ENCODE results near the gene CENPC.
"Not testable (repeated sequence)": the region's sequence is repeated elsewhere in the genome, so short reads cannot be mapped to it uniquely, and the experiment has no call there.

Gene CENPC

DNA sequence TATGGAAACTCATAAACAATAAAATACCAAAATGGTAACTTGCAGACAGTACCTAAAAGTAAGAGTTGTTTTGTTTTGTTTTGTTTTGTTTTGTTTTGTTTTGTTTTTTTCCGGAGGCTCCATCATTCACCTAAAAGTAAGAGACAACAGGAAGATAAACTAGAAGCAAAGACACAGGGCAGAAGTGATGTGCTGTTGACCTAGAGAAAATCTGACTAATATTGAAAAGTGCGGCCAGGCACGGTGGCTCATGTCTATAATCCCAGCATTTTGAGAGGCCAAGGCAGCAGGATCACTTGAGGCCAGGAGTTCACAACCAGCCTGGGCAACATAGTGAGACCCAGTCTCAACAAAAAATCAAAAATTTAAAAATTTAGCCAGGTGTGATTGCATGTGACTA is 5.6 kb upstream of the CENPC start:
- no peak for DNase-seq

DNA sequence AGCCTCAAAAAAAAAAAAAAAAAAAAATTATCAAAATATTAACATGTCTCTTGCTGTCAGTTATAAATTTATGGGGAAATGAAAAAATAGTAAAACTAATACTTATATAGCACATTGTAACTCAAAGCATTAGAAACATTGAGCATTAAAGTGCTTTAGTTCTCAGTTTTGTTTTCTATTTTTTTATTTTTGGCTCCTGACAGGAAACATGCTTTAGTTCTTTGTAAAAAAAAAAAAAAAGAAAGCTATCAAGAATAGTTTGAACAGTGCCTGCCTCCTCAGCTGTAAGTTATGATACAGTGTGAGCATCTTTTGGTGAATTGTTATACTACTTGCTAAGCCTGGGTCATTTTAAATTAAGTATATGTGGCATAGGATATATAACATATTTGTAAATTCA is 5.1 kb upstream of the CENPC start:
- DNase-seq: no peak

DNA sequence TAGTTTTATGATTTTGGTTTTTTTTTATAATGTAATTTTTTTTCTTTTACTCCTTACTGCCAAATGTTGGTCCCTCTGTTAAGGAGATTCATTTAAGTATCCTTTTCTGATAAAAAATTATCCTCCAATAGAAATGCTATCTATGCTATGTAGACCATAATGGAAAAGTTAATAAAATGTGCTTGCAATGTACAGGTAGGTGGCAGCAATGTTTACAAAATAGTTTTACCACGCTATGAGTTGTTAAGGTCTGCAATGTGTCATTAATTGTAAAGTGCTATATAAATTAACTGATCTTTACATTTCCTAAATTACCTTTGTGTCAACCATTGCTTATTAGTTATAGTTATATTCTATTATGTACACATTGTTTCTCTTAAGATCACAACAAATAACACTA is 3.8 kb upstream of the CENPC start:
- DNase-seq: peak; percentile 30

DNA sequence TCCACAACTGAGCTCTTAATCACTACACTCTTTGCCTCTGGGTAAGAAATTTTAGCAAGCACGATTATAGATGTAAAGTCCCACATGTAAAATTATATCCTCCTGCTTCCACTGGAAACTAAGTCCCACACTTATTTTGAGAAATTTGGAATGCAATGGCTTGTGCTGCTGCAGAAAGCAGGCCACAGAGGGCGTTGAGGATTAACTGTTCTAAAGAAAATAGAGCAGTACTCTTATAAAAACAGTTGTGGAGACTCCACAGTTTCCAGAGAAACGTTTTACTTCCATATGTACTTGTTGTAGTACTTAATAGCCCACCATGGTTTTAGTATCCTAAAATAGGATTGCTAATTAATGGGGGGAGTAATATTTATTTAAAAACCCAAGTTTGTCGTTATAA is 1.7 kb upstream of the CENPC start:
- DNase-seq: no peak

DNA sequence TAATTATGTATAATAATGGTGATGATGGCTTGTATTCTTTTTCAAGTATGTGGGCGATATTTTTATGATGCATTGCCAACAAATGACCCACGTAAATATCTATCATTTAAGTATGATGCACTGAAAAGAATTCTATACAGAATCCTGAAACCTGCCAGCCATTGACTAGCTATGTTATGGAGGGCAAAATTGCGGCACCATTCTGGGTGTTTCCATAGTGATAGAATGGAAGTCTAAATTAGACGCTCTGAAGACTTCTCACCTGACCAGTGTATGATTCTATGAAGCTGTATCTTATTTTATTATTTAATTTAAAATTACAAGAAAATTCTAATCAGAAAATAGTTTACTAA is 677 bp upstream of the CENPC start:
- DNase-seq: peak; percentile 2

DNA sequence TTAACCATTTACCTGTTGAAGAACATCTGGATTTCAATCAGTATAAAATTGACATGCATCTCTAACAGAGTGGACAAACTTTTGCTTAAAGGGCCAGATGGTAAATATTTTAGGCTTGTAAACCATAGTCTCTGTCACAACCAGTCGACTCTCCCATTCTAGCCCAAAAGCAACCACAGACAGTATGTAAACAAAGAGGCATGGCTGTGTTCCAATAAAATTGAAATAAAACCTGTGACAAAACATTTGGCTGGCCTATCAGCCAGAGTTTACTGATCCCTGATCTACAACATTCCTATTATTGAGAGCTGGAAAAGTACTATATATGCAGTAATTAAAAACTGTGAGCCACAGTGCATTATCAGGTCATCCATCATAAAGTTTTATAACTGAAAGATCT is 3.2 kb downstream of the CENPC start:
- no peak for DNase-seq

DNA sequence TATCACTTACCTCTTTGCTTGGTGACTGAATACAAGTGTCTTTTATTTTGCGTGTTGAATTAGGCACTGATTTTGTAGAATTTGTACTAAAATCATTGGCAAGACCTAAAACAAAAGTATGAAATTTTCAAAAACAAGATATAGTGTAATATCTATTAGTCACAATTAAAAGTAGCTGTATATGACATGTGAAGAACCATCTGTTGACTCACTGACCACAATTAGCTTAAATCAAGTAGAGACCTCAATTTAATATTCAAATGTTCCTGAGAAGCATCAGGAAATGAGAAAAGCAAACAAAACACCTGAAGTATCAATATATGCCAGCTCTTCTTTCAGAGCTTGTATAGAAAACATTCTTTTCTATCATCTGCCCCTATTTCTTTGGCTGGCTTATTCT is 5.5 kb downstream of the CENPC start:
- DNase-seq: no peak

DNA sequence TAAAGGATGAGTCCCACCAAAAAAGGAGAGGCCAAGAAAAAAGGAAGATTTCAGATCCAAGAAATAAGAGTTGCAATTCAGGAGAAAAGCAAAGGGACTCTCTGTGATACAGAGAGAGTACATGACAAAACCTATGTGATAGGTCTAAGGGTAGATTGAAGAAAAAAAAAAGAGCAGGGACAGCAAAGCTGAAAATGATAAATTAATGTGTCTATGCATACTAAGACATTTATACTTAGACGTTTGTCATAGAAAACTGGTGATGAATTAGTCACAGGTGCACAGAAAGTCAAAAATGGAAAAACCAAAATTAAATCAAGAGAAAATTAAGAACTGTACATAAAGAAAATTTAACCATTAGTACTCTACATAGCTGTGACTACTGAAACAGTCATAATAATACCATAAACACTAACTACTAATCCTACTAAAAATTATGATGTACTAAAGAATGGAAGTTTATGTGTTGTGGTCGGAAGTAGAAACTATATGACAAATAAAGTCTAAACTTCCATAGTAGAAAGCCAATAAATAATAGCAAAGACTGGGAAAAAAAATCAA is 9.9 kb downstream of the CENPC start:
- no peak for DNase-seq

DNA sequence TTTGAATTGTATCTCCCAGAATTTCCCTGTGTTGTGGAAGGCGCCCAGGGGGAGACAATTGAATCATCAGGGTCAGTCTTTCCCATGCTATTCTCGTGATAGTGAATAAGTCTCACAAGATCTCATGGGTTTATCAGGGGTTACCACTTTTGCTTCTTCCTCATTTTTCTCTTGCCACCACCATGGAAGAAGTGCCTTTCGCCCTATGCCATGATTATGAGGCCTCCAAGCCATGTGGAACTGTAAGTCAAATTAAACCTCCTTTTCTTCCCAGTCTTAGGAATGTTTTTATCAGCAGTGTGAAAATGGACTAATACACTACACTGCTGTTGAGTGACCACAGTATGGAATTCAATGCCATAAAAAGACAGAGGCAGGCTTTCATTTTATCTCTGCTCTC is 12.2 kb downstream of the CENPC start:
- no peak for DNase-seq

DNA sequence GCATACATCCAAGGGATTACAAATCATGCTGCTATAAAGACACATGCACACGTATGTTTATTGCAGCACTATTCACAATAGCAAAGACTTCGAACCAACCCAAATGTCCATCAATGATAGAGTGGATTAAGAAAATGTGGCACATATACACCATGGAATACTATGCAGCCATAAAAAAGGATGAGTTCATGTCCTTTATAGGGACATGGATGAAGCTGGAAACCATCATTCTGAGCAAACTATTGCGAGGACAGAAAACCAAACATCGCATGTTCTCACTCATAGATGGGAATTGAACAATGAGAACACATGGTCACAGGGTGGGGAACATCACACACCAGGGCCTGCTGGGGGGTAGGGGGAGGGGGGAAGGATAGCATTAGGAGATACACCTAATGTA is 12.9 kb downstream of the CENPC start:
- DNase-seq: not testable (repeated sequence)

DNA sequence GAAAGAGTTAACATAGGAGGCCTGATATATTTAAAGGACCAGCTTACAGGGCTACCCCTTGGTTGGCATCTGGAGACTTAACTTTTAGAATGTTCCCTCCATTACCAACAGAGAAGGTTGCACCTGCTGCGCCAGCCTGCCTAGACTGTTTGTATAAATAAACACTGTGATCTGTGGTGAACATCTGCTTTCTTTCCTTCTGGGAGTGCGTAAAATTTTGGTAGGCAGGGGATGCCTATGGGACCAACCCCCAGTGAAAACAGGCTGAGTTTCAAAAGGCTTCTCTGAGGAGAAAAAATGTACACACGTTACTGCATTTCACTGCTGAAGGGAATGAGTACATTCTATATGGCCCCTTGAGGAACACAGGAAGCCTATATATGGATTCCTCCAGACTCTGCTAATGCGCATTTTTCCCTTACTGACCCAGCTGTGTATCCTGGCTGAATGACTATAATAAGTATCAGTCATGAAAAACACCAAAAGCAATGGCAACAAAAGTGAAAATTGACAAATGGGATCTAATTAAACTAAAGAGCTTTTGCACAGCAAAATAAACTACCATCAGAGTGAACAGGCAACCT is 13.8 kb downstream of the CENPC start:
- no peak for DNase-seq

DNA sequence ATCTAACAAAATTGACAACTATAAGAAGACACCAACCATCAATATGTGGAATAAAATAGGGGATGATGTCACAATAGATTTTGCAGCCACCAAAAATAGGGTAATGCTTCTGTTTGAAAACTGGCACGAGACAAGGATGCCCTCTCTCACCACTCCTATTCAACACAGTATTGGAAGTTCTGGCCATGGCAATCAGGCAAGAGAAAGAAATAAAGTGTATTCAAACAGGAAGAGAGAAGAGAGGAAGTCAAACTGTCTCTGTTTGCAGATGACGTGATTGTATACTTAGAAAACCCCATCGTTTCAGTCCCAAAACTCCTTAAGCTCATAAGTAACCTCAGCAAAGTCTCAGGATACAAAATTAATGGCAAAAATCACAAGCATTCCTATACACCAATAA is 21.2 kb downstream of the CENPC start:
- not testable (repeated sequence) for DNase-seq

DNA sequence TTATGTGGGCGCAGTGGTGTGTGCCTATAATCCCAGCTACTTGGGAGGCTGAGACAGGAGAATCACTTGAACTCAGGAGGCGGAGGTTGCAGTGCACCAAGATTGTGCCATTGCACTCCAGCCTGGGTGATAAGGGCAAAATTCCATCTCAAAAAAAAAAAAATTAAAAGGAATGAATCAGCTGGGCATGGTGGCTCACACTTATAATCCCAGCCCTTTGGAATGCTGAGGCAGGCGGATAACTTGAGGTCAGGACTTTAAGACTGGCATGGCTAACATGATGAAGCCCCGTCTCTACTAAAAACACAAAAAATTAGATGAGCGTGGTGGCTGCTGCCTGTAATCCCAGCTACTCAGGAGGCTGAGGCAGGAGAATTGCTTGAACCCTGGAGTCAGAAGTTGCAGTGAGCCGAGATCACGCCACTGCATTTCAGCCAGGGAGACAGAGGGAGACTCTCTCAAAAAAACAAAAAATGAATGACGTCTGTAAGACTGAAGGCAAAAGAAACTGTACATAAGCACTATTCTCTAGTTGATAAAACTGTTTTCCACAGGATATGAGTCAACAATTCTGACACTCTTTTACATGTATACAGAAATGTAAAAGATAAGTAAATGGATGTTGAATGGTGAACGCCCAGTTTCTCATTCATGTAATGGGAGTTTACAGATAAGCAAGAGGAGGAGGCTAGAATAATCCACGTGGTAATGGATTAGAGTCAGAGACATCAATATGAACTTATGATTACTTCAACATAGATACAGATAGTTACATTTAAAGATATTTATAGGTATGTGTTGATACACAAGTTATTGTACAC is 22.2 kb downstream of the CENPC start:
- DNase-seq: no peak

DNA sequence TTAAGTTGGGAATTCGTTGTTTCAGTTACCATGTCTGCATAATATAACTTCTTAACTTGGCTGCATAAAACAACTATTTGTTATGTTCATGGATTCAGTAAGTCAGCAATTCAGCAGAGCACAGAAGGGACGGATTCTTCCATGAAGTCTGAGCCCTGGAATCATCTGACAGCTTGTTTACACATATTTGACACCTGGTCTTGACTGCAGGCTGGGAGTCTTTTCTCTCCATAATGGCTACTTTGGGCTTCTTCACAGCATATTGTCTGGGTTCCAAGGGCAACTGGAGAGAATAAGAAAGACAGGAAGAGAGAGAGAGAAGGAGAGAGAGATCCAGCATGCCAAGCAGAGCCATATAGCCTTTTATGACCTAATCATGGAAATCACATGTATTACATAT is 23.1 kb downstream of the CENPC start:
- no peak for DNase-seq

DNA sequence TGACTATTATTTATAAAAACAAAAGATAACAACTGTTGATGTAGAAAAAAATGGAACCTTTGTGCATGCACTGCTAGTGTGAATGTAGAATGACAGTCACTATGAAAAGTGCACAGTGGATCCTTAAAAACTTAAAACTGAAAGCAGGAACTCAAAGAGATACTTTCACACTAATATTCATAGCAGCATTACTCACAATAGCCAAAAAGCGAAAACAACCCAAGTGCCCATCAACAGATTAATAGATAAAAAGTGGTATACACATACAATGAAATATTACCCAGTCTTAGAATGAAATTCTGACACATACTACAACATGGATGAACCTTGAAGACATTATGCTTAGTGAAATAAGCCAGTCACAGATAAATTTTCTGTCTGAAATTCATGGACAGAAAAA is 23.8 kb downstream of the CENPC start:
- DNase-seq: no peak

DNA sequence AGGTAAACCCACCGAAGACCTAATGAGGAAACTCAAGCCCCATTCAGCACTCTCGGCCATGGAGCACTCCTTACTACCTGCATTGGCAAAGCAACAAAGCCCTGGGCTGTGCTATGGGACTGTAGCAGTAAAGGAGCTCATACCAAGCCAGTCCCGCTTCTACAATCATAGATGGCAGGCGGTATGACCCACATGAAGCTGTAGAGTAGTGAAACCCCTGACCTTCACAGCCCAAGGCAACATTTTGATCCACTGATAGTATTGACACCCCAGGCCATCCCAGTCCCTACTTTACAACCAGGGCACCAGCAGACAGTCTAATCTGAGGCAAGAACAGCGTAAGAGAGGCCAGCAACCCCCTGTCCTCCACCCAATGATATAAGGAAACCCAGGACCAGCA is 25.2 kb downstream of the CENPC start:
- DNase-seq: no peak

DNA sequence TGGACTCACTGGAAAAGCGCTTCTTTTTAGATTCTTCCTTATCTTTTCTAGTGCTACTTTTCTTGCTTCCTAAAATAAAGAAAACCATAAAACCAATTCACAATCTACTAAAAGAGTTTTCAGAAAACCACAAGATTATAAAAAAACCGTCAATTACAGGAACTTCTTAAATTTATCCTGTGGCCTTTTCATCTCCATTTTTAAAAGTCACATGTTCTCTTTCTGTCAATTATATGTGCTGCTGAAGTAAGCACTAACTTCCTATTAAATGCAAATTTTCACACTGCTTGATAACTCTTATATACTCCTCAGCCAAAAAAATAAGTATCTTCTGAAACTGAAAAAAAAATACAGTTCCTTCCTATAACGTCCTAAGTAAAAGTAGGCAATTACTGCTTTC is 32.8 kb downstream of the CENPC start:
- no peak for DNase-seq

DNA sequence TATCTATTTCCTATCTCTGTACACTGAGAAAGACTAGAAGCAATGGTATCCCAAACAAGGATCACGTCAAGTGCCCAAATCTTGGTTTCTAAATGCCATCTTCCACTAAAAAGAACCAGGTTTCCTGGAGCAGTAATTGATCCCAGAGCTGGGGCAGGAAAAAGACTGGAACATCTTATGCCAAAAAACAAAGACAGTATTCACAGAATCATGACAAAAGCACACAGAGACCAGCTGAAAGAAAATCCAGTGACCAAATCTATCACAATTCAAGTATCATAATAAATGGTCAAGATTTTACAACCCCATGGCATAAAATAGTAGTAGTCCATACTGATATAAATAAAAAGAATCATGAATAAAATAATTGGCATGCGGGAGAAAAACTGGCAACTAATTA is 44.9 kb downstream of the CENPC start:
- no peak for DNase-seq

DNA sequence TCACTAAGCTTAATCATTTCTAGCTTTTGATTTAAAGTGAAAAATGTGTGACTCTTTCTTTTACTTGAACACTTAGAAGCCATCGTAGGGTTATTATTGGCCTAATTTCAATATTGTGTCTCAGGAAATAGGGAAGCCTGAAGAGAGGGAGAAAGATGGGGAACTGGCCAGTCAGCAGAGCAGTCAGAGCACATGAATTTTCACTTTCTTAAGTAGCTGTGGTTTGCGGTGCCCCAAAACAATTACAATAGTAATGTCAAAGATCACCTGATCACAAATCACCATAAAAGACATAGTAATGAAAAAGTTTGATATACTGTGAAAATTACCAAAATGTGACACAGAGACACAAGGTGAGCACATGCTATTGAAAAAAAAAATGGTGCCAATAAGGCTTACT is 45.5 kb downstream of the CENPC start:
- no peak for DNase-seq

DNA sequence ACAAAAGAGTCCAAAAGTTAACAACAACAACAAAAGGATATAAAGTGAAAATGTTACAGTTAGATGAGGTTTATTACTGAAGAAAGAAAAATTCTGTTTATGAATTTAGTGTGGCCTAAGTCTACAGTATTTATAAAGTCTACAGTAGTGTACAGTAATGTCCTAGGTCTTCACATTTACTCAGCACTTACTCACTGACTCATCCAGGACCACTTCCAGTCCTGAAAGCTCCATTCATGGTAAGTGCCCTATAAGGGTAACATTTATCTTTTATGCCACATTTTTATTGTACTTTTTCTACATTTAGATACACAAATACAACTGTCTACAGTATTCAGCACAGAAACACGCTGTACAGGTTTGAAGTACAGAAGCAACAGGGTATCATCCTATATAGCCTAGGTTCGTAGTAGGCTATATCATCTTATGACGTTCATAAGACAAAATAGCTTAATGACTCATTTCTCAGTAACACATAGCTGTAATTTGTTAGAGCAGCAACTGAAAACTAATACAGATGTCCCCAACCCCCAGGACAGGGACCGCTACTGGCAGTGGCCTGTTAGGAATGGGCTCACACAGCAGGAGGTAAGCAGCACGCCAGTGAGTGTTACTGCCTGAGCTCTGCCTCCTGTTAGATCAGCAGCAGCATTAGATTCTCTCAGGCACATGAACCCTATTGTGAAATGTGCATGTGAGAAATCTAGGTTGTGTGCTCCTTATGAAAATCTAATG is 61.3 kb downstream of the CENPC start:
- no peak for DNase-seq

DNA sequence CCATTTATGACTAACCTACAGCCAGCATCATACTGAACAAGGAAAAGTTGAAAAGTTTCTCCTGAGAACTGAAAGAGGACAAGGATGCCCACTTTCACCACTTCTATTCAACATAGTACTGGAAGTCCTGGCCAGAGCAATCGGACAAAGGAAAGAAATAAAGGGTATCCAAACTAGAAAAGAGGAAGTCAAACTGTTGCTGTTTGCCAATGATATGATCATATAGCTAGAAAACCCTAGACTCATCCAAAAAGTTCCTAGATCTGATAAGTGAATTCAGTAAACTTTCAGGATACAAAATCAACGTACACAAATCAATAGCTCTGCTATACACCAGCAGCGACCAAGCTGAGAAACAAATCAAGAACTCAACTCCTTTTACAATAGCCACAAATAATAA is 64.5 kb downstream of the CENPC start:
- no peak for DNase-seq

DNA sequence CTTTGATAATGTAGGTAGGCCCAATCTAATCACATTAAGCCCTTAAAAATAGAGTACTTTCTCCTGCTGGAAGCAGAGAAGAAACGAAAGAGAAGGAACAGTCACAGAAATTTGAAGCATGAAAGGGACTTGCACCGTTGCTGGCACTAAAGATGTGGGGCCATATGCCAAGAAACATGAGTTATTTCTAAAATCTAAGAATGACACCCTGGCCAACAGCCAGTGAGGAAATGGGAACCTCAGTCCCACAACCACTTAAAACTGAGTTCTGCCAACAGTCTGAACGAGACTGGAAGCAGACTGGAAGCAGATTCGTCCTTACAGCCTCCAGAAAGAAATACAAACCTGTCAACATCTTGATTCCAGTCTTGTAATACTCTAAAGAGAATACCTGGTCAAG is 70.1 kb downstream of the CENPC start:
- no peak for DNase-seq

DNA sequence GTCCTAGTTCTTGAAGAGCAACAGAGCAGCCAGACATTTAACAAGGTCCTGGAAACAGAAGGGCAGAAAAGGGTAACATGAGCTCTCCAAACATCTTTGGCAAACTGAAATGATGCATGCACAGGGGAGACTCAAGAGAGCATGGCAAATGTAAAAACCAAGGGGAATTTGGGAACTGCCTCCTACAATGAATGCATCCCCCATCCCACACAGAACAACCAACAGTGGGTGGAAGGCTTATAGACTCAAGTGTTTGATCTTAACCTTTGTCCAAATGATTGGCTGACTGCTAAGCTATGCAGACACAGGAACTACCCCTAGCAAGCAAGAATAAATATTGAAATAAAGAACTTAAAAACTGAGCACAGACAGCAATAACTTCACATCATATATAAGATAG is 74.4 kb downstream of the CENPC start:
- no peak for DNase-seq

DNA sequence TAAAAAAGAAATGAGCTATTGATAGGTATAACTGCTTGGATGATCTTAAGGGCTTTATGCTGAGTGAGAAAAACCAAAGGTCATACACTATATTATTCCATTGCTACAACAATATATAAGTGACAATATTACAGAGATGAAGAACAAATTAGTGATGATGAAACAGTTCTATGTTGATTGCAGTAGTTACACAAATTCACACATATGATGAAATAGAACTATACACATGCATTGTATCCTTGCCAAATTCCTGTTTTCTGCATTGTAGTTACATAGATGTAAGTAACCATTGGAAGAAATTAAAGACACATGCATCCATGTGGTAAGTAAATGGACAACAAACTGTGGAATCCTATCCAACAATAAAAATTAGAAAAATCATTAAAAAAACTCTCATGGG is 76.5 kb downstream of the CENPC start:
- no peak for DNase-seq
